Esophagus squamous epithelium (tissue), 5 donors: ENCODE measurements around the gene CGB3. TPM values are rescaled to one million over a fixed set of nuclear protein-coding genes. Genes with fewer than 3 reads are reported as not detected.
"Not testable (repeated sequence)": the region's sequence is repeated elsewhere in the genome, so short reads cannot be mapped to it uniquely, and the experiment has no call there.

ENCODE experiments used
- DNase-seq: peaks from one replicate; lab custom pipeline; 2025; lab: John Stamatoyannopoulos, UW
- H3K27ac ChIP-seq, 4 donors: fragments of 200-600 bp; sonication (generic); one replicate each; pipeline ENCODE4 v1.5.1; 2016 to 2019; ENCODE audit warnings: mild to moderate bottlenecking in 1 of 4
- H3K27me3 ChIP-seq, 4 donors: fragments of 200-600 bp; sonication (generic); 1 replicate in 3 of 4; 2 replicates in 1 of 4; pipeline versions ENCODE4 v1.5.1 to v1.6.0; 2017 to 2021; ENCODE audit warnings: antibody characterized with exemption in 1 of 4
- H3K36me3 ChIP-seq, 3 donors: fragments of 200-600 bp; sonication (generic); one replicate each; pipeline ENCODE4 v1.5.1; 2016 to 2019
- H3K4me1 ChIP-seq, 3 donors: fragments of 200-600 bp; sonication (generic); one replicate each; pipeline ENCODE4 v1.5.1; 2017 to 2019
- H3K4me3 ChIP-seq, 4 donors: fragments of 200-600 bp; sonication (generic); 1 replicate in 3 of 4; 2 replicates in 1 of 4; pipeline ENCODE4 v1.5.1; 2016 to 2019; ENCODE audit warnings: mild to moderate bottlenecking in 2 of 4, moderate library complexity in 1 of 4
- H3K9me3 ChIP-seq, 3 donors: fragments of 200-600 bp; sonication (generic); one replicate each; pipeline ENCODE4 v1.5.1; 2016 to 2019
- CTCF ChIP-seq, 6 experiments: fragments of 450-650 bp in 4 of 6; fragments of 200-600 bp in 2 of 6; sonication (generic) in 2 of 6; IDR thresholded peaks; one replicate each; pipeline ENCODE4 v1.5.1; 2016 to 2019; ENCODE audit warnings: antibody characterized with exemption in 6 of 6, mild to moderate bottlenecking in 4 of 6, moderate library complexity in 4 of 6
- POLR2A ChIP-seq, 4 donors: fragments of 450-650 bp; IDR thresholded peaks; one replicate each; pipeline ENCODE4 v1.6.1; 2017; ENCODE audit warnings: antibody characterized with exemption in 4 of 4, mild to moderate bottlenecking in 4 of 4, moderate library complexity in 3 of 4
- WGBS, 2 donors: methylation state at CpG; one replicate each; pipeline ENCODE4 v1.1.5; 2018; 5-methylcytosine and 5-hydroxymethylcytosine counted together
- intact Hi-C: fragments of 100-400 bp; cut with DNase I; formaldehyde crosslinking; loops from one replicate; pipeline ENCODE4 v1.15.0; 2022
- total RNA-seq, 4 donors: library from RNA; depleted of rRNA; stranded (reverse); fragments of >200 nt; gene quantifications; one replicate each; pipeline ENCODE4 v1.1.0, GENCODE V29; 2016
- donor health status: DM: yes; HTN: yes; CAD: no.

Gene CGB3
- total RNA-seq, 4 donors from 2014 or later: not detected

DNA sequence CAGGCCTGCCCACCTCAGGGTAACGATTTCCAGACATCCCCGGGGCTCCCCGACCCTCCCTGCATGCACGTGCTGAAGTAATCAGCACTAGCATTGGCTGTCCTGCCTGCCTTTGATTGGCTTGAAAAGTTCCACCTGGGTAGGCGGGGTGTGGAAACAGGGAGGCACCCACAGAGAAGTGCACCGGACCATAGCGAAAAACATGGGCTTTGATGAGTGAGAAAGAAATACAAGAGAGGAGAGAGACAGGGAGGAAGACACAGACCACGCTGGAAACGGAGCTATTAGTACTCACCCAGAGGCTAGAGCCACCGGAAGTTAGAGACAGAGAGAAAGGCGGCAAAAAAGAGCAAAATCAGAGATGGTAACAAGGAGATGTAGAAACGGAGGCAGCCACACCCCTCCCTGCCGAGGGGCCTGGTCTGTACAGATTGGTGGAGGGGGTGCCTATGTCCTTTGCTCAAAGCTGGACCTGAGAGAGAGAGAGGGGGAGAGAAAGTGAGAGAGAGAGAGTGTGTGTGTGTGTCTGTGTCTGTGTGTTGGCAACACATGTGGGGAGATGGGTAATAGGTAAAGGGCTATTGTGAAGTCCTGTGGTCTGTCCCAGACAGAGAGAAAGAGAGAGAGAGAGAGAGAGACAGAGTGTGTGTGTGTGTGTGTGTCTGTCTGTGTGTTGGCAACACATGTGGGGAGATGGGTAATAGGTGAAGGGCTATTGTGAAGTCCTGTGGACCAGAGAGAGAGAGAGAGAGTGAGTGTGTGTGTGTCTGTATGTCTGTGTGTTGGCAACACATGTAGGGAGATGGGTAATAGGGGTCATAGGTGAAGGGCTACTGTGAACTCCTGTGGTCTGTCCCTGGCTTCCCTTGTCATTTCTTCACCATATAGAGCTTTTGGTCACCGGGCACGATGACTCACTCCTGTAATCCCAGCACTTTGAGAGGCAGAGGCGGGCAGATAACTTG, 2.9 kb downstream of the CGB3 start:
- Histone ChIP-seq H3K36me3 (peaks cover 0 to 7% (median 2%) of the 10 kb centered on the region in 3 donors), H3K27ac (no peak overlapping the region), H3K9me3 (no peaks in the 10 kb centered on the region), H3K27me3 (peaks cover 0 to 41% (median 0%) of the 10 kb centered on the region in 4 donors), H3K4me3 (no peak overlapping the region), H3K4me1 (peaks cover 0 to 35% (median 20%) of the 10 kb centered on the region in 3 donors)
- intact Hi-C loops: no loop called here
- 19 to 34% methylated on average over 12 to 13 of the region's 16 CpGs for WGBS, 2 donors
- no peak for DNase-seq
- no peak for TF ChIP-seq CTCF (IDR thresholded peaks at IDR 0.05)
- TF ChIP-seq POLR2A (IDR thresholded peaks at IDR 0.05): no peak

GRCh38 chr19:49020342-49020741, 3.8 kb downstream of the CGB3 start:
- TF ChIP-seq CTCF (IDR thresholded peaks at IDR 0.05) (no peak), POLR2A (IDR thresholded peaks at IDR 0.05) (no peak)
- Histone ChIP-seq H3K4me3 (no peak overlapping the region), H3K36me3 (peaks cover 0 to 16% (median 5%) of the 10 kb centered on the region in 3 donors), H3K9me3 (no peaks in the 10 kb centered on the region), H3K27ac (no peak overlapping the region), H3K27me3 (peaks cover 0 to 38% (median 0%) of the 10 kb centered on the region in 4 donors), H3K4me1 (peaks cover 0 to 35% (median 20%) of the 10 kb centered on the region in 3 donors)
- no peak for DNase-seq
- 73 to 80% methylated on average over 1 to 10 of the region's 11 CpGs for WGBS, 2 donors
- intact Hi-C loops: no loop called here

GRCh38 chr19:49019242-49019932, 4.7 kb downstream of the CGB3 start:
- Histone ChIP-seq H3K27me3 (peaks cover 0 to 38% (median 0%) of the 10 kb centered on the region in 4 donors), H3K27ac (no peak overlapping the region), H3K9me3 (no peaks in the 10 kb centered on the region), H3K4me3 (peak overlapping the region; percentile 21 to 68 (median 48)), H3K4me1 (peaks cover 0 to 35% (median 20%) of the 10 kb centered on the region in 3 donors), H3K36me3 (peaks cover 0 to 25% (median 5%) of the 10 kb centered on the region in 3 donors)
- 17 to 36% methylated on average over 12 to 23 of the region's 41 CpGs for WGBS, 2 donors
- TF ChIP-seq POLR2A (IDR thresholded peaks at IDR 0.05): no peak
- no peak for TF ChIP-seq CTCF (IDR thresholded peaks at IDR 0.05)
- intact Hi-C loops: no loop called here
- DNase-seq: no peak

DNA sequence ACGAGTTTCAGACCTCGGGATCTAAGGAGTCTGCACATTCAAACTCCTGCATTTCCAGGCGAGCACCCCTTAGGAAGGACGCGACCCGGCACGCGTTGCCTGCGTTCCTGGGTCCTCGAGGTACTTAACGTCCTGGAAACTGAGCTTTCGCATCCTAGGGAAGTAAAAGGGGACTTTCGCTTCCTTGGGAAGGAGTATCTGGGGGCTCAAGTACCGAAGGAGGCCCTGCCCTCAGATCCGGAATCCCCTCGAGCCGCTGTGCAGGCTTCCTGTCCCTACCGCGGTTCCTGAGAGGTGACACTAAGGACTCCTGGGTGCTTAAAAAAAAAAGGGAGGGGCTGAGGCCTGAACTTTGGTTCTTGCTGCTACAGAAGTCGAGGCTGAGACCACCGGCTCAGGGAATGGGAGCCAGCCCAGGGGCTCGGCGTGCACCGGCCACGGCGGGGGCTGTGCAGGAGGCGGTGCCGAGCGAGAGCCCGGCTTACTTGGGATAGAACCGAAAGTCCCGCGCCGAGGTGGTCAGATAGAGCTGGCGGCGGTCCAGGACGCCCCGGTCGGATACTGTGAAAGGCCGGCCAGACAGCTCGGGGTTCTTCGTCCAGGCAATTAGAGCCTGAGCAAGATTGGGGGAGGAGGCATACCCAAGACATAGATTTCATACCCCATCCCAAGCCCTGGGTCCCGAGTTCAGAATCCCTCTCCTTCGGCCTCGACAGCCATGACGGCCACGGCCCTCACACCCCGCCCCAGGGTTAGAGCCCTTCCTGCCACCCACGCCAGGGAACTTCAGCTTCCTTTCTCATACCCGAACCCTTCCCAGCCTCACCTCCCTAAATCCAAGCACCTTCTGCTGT, 5.5 kb downstream of the CGB3 start:
- H3K36me3 ChIP-seq: peaks cover 0 to 33% (median 5%) of the 10 kb centered on the region in 3 donors
- peak overlapping the region; percentile 21 to 68 (median 48) for H3K4me3 ChIP-seq
- peaks cover 0 to 35% (median 20%) of the 10 kb centered on the region in 3 donors for H3K4me1 ChIP-seq
- peaks cover 0 to 38% (median 0%) of the 10 kb centered on the region in 4 donors for H3K27me3 ChIP-seq
- DNase-seq, H3K9me3 ChIP-seq, intact Hi-C loops, H3K27ac ChIP-seq: not testable (repeated sequence)
- 1 to 13% methylated on average over 25 to 27 of the region's 50 CpGs for WGBS, 2 donors
